Lower leg skin (tissue), 3 donors: Measurements from ENCODE around the gene CCDC120.

ENCODE experiments used
- POLR2A ChIP-seq, 2 donors: fragments of 450-650 bp; IDR thresholded peaks; one replicate each; pipeline ENCODE4 v1.6.1; 2016 to 2017; ENCODE audit warnings: antibody characterized with exemption in 2 of 2, mild to moderate bottlenecking in 1 of 2, moderate library complexity in 1 of 2
- TF ChIP-seq, protein P1 (sequence below), 3 donors: fragments of 450-650 bp; IDR thresholded peaks; one replicate each; pipeline ENCODE4 v1.5.1; 2016; ENCODE audit warnings: antibody characterized with exemption in 3 of 3, mild to moderate bottlenecking in 3 of 3, moderate library complexity in 2 of 3

- TF ChIP-seq, protein P1, sequence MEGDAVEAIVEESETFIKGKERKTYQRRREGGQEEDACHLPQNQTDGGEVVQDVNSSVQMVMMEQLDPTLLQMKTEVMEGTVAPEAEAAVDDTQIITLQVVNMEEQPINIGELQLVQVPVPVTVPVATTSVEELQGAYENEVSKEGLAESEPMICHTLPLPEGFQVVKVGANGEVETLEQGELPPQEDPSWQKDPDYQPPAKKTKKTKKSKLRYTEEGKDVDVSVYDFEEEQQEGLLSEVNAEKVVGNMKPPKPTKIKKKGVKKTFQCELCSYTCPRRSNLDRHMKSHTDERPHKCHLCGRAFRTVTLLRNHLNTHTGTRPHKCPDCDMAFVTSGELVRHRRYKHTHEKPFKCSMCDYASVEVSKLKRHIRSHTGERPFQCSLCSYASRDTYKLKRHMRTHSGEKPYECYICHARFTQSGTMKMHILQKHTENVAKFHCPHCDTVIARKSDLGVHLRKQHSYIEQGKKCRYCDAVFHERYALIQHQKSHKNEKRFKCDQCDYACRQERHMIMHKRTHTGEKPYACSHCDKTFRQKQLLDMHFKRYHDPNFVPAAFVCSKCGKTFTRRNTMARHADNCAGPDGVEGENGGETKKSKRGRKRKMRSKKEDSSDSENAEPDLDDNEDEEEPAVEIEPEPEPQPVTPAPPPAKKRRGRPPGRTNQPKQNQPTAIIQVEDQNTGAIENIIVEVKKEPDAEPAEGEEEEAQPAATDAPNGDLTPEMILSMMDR (IDR thresholded peaks at IDR 0.05), result no peak
- no peak for TF ChIP-seq POLR2A (IDR thresholded peaks at IDR 0.05)
Observed at GRCh38 chrX:49082271-49082871, 23.6 kb downstream of the CCDC120 start.
